Measurements from ENCODE around the gene NCOA3.

Gene NCOA3

DNA sequence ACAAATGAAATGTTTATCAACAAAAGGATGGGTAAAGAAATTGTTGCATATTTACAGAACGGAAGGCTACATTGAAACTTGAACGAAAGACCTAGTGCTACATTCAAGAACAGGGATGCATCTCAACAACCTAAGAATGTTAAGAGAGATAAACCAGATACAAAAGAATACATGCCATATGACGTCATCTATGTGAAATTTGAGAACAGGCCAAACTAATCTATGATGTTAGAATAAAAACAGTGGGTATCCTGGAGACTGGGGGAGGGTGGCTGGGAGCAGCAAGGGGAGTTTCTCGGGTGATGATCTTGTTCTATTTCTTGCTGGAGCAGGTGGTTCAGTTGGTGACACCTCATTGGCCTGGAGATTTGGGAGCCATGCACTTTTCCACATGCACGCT lies 202.1 kb downstream of the NCOA3 start:
- H3K4me1 Mint-ChIP-seq (ENCODE audit: low read depth in 2 of 2): no peaks in the 10 kb centered on the region
- H3K36me3 Mint-ChIP-seq (ENCODE audit: insufficient read depth): no peaks in the 10 kb centered on the region
- H3K27ac Mint-ChIP-seq: no peak overlapping the region
- no peak overlapping the region for H3K4me3 Mint-ChIP-seq
- no peak for DNase-seq
- no peak for ATAC-seq (replicated peaks)
- peaks cover 20 to 67% of the 10 kb centered on the region in 2 donors for H3K27me3 Mint-ChIP-seq
- H3K9me3 Mint-ChIP-seq: no peaks in the 10 kb centered on the region

GRCh38 chr20:47704746-47705496 lies 203.2 kb downstream of the NCOA3 start:
- DNase-seq (no peak), ATAC-seq (replicated peaks) (no peak)
- H3K27me3 Mint-ChIP-seq: peaks cover 27 to 70% of the 10 kb centered on the region in 2 donors
- no peaks in the 10 kb centered on the region for H3K9me3 Mint-ChIP-seq
- no peak overlapping the region for H3K4me3 Mint-ChIP-seq
- H3K4me1 Mint-ChIP-seq (ENCODE audit: low read depth in 2 of 2): no peaks in the 10 kb centered on the region
- no peaks in the 10 kb centered on the region for H3K36me3 Mint-ChIP-seq (ENCODE audit: insufficient read depth)
- H3K27ac Mint-ChIP-seq: peak overlapping the region in 1 of 2 donors; percentile 41

GRCh38 chr20:47705497-47705856 lies 203.8 kb downstream of the NCOA3 start:
- Mint-ChIP-seq H3K9me3 (no peaks in the 10 kb centered on the region), H3K36me3 (ENCODE audit: insufficient read depth) (no peaks in the 10 kb centered on the region), H3K4me3 (no peak overlapping the region), H3K27me3 (peaks cover 27 to 71% of the 10 kb centered on the region in 2 donors), H3K4me1 (ENCODE audit: low read depth in 2 of 2) (no peaks in the 10 kb centered on the region), H3K27ac (no peak overlapping the region)
- DNase-seq (no peak), ATAC-seq (replicated peaks) (no peak)

DNA sequence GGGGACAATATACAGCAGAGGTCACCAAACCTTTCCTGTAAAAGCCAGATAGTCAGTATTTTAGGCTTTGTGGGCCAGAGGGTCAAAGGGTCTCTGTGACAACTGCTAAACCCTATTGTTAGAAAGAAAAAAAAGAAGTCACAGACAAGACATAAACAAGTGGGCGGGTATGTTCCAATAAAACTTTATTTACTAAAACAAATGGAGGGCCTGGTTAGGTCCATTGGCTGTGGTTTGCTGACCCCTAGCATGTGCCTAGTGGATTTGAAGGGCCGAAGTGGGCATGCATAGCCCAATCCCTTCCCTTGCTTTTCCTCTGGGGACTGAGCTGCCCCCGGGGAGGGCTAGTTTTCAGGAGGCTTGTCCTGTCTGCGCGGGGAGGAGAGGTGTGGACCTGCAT lies 204.7 kb downstream of the NCOA3 start:
- H3K27ac Mint-ChIP-seq: no peak overlapping the region
- no peaks in the 10 kb centered on the region for H3K9me3 Mint-ChIP-seq
- H3K36me3 Mint-ChIP-seq (ENCODE audit: insufficient read depth): no peaks in the 10 kb centered on the region
- no peak overlapping the region for H3K4me3 Mint-ChIP-seq
- DNase-seq: no peak
- H3K27me3 Mint-ChIP-seq: peaks cover 27 to 73% of the 10 kb centered on the region in 2 donors
- H3K4me1 Mint-ChIP-seq (ENCODE audit: low read depth in 2 of 2): no peaks in the 10 kb centered on the region
- no peak for ATAC-seq (replicated peaks)
